NCI-H1436 (cell line): ENCODE measurements around the gene IWS1.
A peak's percentile ranks its signal among the peaks of the same experiment; 100 is the strongest.

Experiments
- DNase-seq: peaks from one replicate; lab custom pipeline; 2025; lab: John Stamatoyannopoulos, UW

IWS1 gene

GRCh38 chr2:127498386-127498785 is 27.9 kb downstream of the IWS1 start:
- no peak for DNase-seq

DNA sequence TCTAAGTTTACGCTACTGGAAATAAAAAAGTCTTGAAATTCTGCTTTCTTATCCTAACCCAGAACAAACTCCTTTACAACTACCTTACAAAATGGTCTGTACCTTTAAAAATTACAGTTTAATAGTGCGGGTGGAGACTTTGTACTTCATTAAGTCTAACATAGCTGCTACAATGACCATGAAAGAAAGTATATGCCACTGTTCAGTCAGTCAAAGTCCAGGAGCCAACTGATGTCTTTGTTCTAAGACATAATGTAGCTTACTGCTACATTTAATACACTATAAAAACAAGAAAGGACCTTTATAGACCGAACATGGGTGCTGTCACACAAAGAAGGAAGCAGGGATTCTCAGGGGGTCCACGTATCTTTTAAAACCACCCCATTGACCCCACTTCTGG is 36.0 kb downstream of the IWS1 start:
- DNase-seq = no peak

GRCh38 chr2:127486247-127487058 is 39.8 kb downstream of the IWS1 start:
- DNase-seq = no peak

DNA sequence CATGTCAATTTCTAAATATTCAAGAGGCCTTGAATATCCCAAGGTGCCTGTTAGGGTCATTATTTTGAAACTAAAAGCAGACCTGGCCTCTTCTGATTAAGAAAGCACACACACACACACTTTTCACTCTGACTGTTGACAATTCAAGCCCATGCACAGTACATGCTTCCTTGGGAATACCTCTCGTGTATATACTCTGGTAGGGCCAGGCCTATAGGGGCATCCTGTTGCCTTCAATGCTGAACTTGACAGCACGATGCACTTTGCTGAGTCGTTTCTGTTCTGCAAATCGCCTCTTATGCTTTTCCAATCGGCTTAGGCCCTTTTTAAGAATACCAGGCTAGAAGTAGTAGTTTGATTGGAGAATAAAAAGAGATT is 40.6 kb downstream of the IWS1 start:
- no peak for DNase-seq

DNA sequence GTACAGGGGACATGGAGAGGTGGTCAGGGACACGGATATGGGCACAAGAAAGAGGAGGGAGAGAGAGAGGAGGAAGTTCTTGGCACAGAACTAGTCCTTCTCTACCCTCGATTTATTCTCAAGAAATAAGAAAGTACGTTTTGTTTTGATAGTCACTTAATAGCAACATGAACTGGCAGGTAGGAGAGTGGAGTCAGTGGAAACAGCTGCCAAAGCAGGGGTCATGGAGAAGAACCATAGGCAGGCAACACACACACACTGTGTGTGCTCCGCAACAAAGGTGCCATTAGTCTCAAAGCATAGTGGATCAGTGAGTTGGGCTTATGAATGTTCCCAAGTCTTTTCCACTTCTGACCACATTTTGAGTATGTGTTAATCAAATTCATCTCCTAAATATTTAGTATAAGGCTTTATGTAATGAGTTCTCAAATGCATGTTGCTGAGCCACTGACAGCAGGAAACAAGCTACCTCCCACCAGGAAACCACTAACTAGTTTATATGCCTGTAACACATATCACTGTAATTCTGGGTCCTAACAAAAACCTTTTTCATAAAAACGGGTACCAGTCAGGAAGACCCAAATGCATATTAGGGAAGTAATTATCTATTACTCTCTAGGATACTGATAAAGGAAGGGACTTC is 41.1 kb downstream of the IWS1 start:
- no peak for DNase-seq

DNA sequence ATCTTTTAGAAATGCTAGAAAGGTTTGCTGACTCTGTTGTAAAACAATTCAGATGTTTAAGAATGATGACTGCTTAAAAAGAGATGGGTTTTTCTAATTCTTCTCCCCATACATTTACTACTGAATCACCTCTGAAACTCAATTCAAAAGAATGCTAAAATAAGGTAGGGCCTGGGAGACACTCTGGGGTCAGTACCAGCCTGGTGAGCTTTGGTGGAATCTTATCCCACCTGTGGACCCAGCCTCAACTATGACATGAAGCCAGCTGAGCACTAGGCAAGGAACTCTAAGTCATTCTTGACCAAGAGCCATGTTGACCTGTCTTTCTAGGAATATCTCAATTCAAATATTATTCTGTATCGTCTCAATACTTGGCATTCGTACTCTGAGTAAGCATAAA is 44.3 kb downstream of the IWS1 start:
- DNase-seq = no peak

GRCh38 chr2:127479866-127480743 is 46.2 kb downstream of the IWS1 start:
- no peak for DNase-seq

DNA sequence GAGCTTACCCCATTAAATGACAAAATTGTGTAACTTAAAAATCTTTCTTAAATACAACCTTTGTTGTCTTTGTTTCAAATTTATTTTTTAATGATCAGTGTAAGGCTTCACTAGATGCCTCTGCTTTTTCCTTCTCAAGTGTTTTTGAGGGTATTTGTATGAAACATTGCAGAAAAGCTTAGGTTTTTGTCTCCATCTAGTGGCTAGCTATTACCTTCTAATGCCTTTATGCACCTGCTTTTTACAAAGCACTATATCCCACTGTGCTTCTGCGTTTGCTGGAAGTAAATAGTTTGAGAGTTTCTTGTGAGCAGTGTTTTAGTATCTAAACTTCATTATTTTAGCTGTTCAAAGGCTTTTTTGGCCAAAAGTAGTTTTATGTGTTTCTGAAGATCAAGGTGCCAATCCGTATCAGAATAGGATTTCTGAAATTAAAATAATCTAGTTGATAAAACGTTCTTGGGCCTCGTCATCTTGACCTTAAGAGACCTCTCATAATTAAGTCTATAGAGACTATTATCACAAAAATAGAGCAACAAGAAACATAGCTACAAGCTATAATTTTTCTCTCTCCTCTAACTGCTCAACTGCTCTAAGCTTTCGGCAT is 47.0 kb downstream of the IWS1 start:
- DNase-seq = peak; percentile 49

GRCh38 chr2:127475788-127476187 is 50.5 kb downstream of the IWS1 start:
- no peak for DNase-seq

GRCh38 chr2:127472268-127472667 is 54.0 kb downstream of the IWS1 start:
- DNase-seq = no peak

DNA sequence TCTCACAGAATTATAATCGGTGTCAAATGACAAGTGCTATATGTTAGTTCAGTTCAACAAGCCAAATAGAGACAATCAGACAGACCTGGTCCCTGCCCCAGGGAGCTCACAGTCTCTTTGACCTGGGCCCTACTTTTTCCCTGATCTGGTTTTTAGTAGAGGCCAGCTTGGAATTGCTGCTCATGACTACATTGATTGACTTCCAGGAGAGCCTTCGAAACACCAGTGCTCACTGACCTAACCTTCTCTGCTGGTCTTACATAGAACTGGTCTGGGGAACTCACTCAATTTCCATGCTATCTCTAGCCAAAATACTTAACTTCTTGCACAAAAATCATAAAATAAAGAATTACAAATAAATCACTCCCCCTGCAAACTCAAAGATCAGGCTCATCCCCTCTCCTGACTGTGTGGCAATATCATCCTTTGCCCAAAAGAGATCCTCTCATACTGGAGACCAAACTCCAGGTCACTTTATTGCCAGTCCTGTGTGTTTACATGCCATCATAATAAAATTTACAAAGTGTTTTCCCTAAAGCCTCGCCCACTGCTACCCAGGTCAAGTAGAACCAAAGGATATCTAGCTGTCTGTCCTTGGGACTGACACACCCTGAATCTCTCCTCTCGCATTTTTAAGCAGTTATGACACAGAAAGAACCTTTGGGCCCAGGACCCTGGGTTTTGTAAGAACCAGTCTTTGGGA is 54.9 kb downstream of the IWS1 start:
- DNase-seq = no peak

DNA sequence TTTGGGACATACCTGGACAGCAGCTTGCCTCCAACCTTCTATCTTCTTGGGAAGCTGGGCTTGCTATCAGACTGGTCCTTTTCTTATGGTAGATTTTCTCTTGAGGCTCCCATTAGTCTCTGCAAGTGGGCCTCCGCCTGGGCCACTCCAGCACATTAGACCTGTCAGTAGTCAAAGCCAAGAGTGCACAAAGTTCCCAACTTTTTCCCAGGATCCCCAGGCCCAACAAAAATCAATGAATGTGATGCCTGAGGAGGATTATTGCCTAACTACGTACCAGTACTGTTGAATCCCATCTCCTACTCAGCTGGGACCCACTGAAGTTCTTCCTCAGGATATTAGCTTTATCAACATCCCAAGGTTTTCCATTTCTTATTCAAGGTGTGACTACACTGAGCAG is 56.3 kb downstream of the IWS1 start:
- no peak for DNase-seq

DNA sequence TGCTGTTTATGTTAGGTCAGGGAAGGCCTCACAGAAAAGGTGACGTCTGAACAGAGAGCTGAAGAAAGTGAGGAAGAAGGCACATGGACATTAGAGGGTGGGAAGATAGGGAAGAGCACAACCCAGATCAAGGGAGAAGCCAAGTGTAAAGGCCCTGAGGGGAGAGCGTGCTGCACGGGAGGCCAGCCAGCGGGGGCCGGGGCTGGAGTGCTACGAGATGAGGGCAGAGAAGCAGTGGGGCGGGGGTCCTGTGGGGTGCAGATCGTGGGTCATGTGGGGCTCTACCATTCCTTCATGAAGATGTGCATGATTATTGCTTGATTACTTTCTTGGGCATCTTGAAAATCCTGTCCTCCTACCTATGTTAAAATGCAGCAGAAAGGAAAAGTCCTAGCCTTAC is 57.2 kb downstream of the IWS1 start:
- no peak for DNase-seq

DNA sequence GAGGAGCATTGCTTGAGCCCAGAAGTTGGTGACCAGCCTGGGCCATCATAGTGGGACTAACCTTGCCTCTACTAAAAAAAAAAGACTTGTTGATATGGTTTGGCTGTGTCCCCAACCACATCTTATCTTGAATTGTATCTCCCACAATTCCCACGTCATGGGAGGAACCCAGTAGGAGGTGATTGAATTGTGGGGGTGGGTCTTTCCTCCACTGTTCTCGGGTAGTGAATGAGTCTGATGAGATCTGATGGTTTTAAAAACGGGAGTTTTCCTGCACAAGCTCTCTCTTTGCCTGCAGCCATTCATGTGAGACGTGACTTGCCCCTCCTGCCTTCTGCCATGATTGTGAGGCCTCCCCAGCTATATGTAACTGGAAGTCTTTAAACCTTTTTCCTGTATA is 61.0 kb downstream of the IWS1 start:
- no peak for DNase-seq

DNA sequence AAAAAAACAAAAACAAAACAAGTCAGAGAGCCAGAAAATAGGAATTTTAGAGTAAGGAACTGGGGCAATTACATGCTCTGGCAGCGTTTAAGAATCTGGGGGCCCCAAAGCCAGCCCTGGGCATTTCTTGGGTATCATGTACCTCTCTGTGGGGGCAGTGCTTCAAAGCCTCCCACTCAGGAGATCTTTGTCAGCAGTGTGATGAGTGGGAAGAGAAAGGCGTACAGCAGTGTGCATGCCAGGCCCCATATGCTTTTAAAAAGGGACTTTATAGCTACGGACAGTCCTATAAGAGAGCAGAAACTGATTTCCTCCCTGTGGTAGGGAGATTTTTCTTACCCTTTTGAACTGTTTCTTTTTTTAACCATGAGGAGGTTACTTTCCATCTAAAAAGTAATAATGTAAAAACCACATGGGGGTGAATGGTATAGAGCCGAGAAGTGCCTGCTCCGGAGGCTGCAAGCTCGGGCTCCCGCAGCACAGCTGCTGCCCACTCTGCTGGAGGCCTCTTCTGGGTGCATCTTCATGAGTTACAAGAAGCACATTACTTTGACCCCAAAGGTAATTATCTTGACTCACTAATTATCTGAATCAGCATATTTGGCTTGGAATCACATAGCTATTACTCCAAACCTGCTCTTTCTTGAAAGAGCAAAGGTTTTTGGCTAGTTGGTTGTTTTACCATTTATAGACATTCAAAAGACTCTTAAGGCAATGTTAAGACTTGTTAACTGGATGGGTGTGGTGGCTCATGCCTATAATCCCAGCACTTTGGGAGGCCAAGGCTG is 61.6 kb downstream of the IWS1 start:
- no peak for DNase-seq

- no peak for DNase-seq
These were observed 62.9 kb downstream of the IWS1 start for GRCh38 chr2:127463155-127463991.

DNA sequence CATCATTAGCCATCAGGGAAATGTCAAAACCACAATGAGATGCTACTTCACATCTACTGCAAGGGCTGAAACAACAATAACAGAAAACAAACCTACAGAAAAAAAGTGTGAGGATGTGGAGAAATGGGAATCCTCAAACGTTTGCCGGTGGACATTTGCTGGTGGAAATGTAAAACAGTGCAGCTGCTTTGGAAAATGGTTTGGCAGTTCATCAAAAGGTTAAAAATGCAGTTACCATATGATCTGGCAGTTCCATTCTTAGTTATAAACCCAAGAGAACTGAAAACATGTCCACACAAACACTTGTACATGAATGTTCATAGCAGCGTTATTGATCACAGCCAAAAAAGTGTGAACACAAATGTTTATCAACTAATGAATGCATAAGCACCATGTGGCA is 63.8 kb downstream of the IWS1 start:
- no peak for DNase-seq

DNA sequence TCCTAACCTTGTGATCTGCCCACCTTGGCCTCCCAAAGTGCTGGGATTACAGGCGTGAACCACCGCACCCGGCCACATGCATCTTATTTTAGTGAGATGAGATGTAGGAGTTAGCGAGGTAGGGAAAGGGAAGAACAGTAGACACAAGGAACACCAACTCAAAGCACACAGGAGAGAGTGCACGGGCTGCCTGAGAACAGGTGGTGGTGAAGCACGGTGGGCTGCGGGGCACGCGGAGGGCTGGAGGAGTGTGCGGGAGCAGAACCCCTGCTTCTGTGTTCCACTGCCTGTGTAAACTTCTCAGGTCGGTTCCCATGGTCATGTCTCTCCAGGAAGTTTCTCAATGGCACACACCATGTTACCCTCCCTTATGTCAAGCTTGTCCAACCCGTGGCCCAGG is 69.3 kb downstream of the IWS1 start:
- DNase-seq = no peak

DNA sequence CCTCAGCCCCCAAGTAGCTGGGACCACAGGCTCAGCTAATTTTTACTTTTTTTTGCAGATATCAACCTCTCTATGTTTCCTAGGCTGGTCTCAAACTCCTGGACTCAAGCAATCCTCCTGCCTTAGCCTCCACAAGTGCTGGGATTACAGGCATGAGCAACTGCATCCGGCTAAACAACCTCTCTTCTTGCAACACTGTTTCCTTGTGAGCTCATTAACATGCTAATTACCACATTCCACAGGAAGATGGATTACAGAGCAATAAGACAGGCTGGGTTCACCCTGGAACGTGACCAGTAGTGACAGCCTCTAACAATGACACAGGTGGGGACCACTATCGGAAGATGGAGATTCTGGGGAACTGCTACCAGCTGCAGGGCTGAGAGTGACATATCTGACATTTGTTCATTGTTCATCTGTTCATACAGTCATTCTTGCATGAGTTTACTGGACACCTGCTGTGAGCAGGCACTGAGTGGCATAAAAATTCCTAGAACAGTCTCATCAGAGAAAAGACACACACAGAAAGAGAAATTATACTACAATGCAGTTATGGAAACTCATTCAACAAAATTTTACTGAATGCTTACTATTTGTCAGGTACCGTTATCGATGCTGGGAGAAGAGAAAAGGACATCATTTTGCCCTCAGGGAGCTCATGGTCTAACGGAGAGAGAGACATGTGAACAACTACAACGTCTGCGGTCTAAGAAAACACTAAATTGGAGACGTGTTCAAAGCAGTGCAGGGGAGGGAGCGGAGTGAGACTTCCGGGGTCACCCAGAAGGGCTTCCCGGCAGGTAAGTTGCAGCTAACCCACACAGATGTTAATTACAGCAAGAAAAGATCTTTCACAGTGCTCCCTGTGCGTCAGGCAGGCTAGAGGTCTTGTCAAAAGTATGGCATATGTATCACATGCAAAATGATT is 70.5 kb downstream of the IWS1 start:
- DNase-seq = no peak
